Mammary epithelial cell (primary cell): ENCODE results near the gene DCP1B.

Source experiments
- EZH2 ChIP-seq: IDR thresholded peaks from 2 replicates; pipeline ENCODE4 v1.6.1; 2012; ENCODE audit warnings: low read length, inconsistent platforms, borderline replicate concordance
- TF ChIP-seq, protein P1 (sequence below), 2 donors: IDR thresholded peaks in 1 of 2; conservative IDR thresholded peaks in 1 of 2; 2 replicates each; pipeline ENCODE4 v1.5.1; 2011 to 2012; ENCODE audit warnings: inconsistent platforms in 2 of 2, low read length in 2 of 2, mild to moderate bottlenecking in 2 of 2, control low read depth in 1 of 2, low read depth in 1 of 2; ENCODE audit not compliant: insufficient read depth in 1 of 2; ENCODE audit errors: extremely low read depth in 1 of 2

DNA sequence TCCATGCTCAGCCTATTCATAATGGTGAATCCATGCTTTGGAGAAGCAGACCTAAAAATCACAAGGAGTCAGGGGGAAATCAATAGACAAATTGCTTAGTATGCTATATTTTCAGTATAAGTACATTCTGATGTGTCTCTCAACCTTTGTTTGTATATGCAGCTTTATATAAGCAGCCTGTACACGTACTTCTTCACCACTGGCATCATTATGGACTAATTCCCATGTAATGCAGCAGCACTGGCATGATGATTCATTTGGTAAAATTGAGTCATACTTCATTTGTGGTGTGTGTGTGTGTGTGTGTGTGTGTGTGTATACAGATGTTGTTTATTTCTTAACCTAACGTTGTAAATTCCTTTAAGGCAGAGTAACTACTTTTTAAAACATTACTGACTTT, 10.9 kb downstream of the DCP1B start:
- TF ChIP-seq, protein P1, sequence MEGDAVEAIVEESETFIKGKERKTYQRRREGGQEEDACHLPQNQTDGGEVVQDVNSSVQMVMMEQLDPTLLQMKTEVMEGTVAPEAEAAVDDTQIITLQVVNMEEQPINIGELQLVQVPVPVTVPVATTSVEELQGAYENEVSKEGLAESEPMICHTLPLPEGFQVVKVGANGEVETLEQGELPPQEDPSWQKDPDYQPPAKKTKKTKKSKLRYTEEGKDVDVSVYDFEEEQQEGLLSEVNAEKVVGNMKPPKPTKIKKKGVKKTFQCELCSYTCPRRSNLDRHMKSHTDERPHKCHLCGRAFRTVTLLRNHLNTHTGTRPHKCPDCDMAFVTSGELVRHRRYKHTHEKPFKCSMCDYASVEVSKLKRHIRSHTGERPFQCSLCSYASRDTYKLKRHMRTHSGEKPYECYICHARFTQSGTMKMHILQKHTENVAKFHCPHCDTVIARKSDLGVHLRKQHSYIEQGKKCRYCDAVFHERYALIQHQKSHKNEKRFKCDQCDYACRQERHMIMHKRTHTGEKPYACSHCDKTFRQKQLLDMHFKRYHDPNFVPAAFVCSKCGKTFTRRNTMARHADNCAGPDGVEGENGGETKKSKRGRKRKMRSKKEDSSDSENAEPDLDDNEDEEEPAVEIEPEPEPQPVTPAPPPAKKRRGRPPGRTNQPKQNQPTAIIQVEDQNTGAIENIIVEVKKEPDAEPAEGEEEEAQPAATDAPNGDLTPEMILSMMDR (conservative IDR thresholded peaks at IDR 0.05 in 1 of 2, IDR thresholded peaks at IDR 0.05 in 1 of 2; ENCODE audit: extremely low read depth in 1 of 2, insufficient read depth in 1 of 2, low read depth in 1 of 2, low read length in 2 of 2): no peak
- no peak for TF ChIP-seq EZH2
